Colon (tissue), 2 donors: ENCODE data around the gene MYBL2.

Source experiments
- FAIRE-seq: peaks from 2 replicates; lab custom pipeline; 2012; peaks lifted over from hg19 to GRCh38; lab: Jason Lieb, UNC
- donor health status: control.
- donor health status: control.

MYBL2 gene

GRCh38 chr20:43682446-43682845 lies 15.5 kb downstream of the MYBL2 start:
- FAIRE-seq: no peak

GRCh38 chr20:43686820-43687219 lies 19.9 kb downstream of the MYBL2 start:
- FAIRE-seq: no peak

- FAIRE-seq: no peak
Measured at GRCh38 chr20:43689165-43689564, 22.3 kb downstream of the MYBL2 start.

GRCh38 chr20:43690943-43691598 lies 24.2 kb downstream of the MYBL2 start:
- no peak for FAIRE-seq

- no peak for FAIRE-seq
Measured at GRCh38 chr20:43691928-43692524, 25.1 kb downstream of the MYBL2 start.

GRCh38 chr20:43694763-43695162 lies 27.8 kb downstream of the MYBL2 start:
- no peak for FAIRE-seq

- no peak for FAIRE-seq
Measured at GRCh38 chr20:43695571-43695970, 28.7 kb downstream of the MYBL2 start.

GRCh38 chr20:43699941-43700565 lies 33.1 kb downstream of the MYBL2 start:
- FAIRE-seq: no peak

GRCh38 chr20:43700627-43701026 lies 33.7 kb downstream of the MYBL2 start:
- no peak for FAIRE-seq

GRCh38 chr20:43702502-43702901 lies 35.6 kb downstream of the MYBL2 start:
- FAIRE-seq: no peak

- no peak for FAIRE-seq
Measured at GRCh38 chr20:43710370-43711044, 43.6 kb downstream of the MYBL2 start.

- FAIRE-seq: no peak
Measured at GRCh38 chr20:43711098-43711654, 44.3 kb downstream of the MYBL2 start.

- no peak for FAIRE-seq
Measured at GRCh38 chr20:43715044-43715443, 48.1 kb downstream of the MYBL2 start.

GRCh38 chr20:43715511-43715910 lies 48.6 kb downstream of the MYBL2 start:
- no peak for FAIRE-seq

- no peak for FAIRE-seq
Measured at GRCh38 chr20:43716123-43716522, 49.2 kb downstream of the MYBL2 start.

GRCh38 chr20:43716757-43717615 lies 50.1 kb downstream of the MYBL2 start:
- no peak for FAIRE-seq

- FAIRE-seq: no peak
Measured at GRCh38 chr20:43717616-43717995, 50.7 kb downstream of the MYBL2 start.

GRCh38 chr20:43720007-43720406 lies 53.1 kb downstream of the MYBL2 start:
- no peak for FAIRE-seq

GRCh38 chr20:43721097-43721428 lies 54.1 kb downstream of the MYBL2 start:
- FAIRE-seq: no peak

- no peak for FAIRE-seq
Measured at GRCh38 chr20:43721429-43722152, 54.7 kb downstream of the MYBL2 start.

GRCh38 chr20:43722153-43722505 lies 55.2 kb downstream of the MYBL2 start:
- no peak for FAIRE-seq
